ENCODE data around the gene ZNF469. TPM values are rescaled to one million over a fixed set of nuclear protein-coding genes. Genes with fewer than 3 reads are reported as not detected.
"Not testable (repeated sequence)": the region's sequence is repeated elsewhere in the genome, so short reads cannot be mapped to it uniquely, and the experiment has no call there.

ZNF469 gene
- polyA plus RNA-seq, 3 donors, result 1.0 to 2.0 (median 1.8) TPM

DNA sequence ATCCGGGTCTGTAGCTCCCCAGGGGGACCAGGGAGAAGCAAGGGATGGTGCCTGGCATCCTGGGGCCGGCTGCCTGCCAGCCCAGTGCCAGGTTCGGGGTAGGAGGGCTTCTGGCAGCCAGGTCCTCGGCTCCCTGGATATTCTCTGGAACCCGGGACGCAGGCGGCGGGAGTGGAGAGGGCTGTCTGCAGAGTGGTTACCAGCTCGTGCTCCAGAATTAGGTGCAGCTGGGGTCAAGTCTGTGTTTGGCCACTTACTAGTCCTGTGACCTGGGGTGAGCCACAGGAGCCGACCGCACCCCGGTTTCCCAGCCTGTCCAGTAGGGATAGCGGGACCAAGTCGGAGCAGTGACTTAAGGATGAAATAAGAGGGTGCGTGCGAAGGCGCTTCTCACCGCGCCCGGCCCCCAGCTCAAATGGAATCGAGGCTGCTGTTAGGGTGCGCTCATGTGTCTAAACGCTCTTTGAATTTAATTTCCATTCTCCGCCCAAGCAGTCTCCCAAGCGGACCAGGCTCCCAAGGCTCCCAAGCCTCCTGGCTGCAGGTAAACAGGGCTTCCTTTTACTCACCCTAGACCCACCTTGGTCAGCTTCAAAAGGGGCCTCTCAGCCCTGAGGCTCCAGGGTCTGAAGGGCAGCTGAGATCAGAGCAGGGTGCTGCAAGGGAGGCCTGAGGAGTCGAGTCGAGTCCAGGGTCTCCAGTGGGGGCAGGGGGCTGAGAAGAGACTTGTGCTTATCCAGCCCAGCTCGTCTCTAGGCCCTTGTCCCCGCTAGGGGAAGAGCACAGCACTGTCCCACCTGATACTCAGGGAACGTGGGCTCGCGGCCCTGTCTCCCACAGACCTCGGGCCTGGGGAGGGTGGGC is 28.3 kb upstream of the ZNF469 start:
- DNase-seq (ENCODE audit: extremely low read depth in 1 of 11, low read depth in 9 of 11, low spot score in 4 of 11), result no peak

GRCh38 chr16:88355093-88355388 is 27.7 kb upstream of the ZNF469 start:
- no peak for DNase-seq (ENCODE audit: extremely low read depth in 1 of 11, low read depth in 9 of 11, low spot score in 4 of 11)

GRCh38 chr16:88355389-88356123 is 27.2 kb upstream of the ZNF469 start:
- DNase-seq (ENCODE audit: extremely low read depth in 1 of 11, low read depth in 9 of 11, low spot score in 4 of 11), result no peak

DNA sequence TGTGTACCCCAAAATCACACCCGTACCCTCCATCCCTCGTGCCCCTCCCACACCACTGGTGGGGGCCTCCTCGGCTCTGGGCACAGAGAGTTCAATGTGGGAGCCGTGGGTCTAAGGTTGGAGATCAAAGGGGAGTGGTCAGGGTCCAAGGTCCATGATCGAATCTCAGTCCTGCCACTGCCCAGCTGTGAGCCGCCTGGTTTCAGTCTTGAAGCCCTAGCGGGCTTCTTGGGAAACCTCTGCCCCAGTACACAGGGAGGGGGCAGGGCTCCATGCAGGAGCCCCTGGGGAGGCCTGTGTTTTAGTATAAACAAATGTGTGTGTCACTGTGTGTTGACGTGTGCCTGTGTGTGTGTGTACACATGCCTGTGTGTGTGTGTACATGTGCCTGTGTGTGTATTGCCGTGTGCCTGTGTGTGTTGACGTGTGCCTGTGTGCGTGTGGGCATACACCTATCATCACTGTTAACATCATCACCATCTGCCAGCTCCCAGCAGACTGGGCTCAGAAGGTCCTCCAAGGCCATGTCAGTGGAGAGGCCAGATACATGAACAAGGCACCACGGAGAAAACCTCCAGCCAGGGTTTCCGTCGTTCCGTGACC is 26.5 kb upstream of the ZNF469 start:
- DNase-seq (ENCODE audit: extremely low read depth in 1 of 11, low read depth in 9 of 11, low spot score in 4 of 11), result no peak

DNA sequence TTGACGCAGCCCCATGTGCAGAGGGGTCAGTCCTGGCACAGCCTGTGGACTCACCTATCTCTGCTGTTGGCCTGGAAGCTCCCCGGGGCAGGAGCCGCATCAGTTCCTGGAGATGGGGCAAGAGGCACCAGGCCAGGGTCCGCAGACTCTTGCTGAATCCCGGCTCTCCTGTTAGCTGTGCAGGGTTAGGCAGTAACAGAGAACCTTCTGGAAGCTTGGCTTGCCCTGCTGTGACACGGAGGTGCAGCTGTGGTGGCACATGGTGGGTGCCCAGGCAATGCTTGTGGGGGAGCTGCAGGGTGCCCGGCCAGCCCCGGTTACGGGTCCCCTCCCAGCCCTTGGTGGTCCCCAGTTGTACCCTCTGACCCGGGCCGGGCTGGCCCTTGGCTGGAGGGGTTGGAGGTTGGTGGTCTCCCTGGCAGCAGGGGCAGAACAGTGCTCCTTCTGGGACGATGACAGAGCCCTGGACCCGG is 26.0 kb upstream of the ZNF469 start:
- DNase-seq (ENCODE audit: extremely low read depth in 1 of 11, low read depth in 9 of 11, low spot score in 4 of 11), result no peak

DNA sequence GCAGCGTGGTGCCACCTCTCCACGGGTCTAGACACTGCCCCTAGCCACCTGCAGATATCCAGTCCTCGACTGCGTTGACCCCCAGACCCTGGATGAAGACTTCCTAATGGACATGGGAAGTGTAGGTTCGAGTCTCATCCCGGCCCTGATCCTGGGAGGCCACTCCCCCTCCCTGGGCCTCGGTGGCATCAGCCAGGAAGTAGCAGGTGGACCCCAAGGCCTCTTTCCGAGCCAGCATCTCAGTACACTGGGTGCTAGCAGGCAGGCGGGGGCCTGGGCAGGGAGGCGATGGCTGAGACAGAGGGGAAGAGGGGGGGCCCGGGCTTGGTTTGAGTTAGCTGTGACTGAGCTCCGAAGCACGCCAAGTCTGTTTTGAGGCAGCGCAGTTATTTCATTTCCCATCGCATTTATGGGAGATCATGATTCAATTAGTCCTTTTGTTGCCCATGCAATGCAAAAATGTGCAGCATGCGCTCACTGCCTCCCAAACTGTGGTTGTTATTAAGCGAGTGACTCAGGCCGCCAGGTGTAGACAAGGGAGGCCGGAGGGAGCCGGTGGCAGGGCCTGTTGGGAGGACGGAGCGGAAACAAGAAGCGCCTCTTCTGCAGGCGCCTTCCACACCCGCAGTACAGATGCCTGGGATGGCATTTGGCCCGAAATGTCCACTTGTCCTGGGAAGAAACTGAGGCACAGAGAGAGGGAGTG is 25.3 kb upstream of the ZNF469 start:
- DNase-seq (ENCODE audit: extremely low read depth in 1 of 11, low read depth in 9 of 11, low spot score in 4 of 11), result no peak

GRCh38 chr16:88358023-88358420 is 24.7 kb upstream of the ZNF469 start:
- no peak for DNase-seq (ENCODE audit: extremely low read depth in 1 of 11, low read depth in 9 of 11, low spot score in 4 of 11)

DNA sequence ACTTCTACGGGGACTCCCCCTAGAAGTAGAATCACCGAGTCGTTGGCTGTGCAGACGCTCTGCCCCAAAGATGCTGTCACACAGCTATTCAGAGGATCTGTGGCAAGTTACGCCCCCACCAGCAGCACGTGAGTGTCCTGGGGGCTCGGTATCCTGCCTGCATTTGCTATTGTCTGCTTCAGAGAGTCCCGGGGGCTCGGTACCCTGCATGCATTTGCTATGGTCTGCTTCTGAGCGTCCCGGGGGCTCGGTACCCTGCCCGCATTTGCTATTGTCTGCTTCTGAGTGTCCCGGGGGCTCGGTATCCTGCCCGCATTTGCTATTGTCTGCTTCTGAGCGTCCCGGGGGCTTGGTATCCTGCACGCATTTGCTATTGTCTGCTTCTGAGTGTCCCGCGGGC is 23.8 kb upstream of the ZNF469 start:
- no peak for DNase-seq (ENCODE audit: extremely low read depth in 1 of 11, low read depth in 9 of 11, low spot score in 4 of 11)

DNA sequence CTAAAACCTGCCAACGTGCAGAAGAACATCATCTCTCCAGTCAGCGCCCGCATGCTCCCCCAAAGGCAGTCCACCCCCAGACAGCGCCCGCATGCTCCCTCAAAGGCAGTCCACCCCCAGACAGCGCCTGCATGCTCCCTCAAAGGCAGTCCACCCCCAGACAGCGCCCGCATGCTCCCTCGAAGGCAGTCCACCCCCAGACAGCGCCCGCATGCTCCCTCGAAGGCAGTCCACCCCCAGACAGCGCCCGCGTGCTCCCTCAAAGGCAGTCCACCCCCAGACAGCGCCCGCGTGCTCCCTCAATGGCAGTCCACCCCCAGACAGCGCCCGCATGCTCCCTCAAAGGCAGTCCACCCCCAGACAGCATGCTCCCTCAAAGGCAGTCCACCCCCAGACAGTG is 22.4 kb upstream of the ZNF469 start:
- not testable (repeated sequence) for DNase-seq (ENCODE audit: extremely low read depth in 1 of 11, low read depth in 9 of 11, low spot score in 4 of 11)

DNA sequence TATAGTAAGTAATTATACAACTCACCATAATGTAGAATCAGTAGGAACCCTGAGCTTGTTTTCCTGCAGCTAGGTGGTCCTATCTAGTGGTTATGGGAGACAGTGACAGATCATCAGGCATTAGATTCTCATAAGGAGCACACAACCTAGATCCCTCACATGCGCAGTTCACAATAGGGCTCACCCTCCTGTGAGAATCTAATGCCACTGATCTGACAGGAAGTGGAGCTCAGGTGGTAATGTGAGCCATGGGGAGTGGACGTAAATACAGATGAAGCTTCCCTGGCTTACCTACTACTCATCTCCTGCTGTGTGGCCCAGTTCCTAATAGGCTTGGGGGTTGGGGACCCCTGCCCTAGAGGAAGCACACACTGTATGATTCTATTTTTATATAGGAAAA is 21.8 kb upstream of the ZNF469 start:
- no peak for DNase-seq (ENCODE audit: extremely low read depth in 1 of 11, low read depth in 9 of 11, low spot score in 4 of 11)

DNA sequence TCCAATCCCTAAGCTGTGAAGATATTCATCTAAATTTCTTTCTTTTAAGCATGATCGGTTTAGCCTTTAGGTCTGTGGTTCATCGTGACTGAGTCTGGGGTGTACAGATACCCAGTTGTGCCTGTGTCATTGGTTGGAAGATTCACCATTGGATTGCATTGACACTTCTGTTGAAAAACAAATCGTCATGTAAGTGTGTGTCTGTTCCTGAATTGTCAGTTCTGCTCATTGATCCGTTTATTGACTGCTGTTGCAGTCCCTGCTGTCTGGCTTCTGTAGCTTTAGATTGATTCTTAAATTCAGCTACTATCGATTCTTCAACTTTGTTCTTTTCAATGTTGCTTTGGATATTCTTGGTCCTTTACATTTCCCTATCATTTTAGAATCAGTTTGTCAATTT is 21.0 kb upstream of the ZNF469 start:
- no peak for DNase-seq (ENCODE audit: extremely low read depth in 1 of 11, low read depth in 9 of 11, low spot score in 4 of 11)

DNA sequence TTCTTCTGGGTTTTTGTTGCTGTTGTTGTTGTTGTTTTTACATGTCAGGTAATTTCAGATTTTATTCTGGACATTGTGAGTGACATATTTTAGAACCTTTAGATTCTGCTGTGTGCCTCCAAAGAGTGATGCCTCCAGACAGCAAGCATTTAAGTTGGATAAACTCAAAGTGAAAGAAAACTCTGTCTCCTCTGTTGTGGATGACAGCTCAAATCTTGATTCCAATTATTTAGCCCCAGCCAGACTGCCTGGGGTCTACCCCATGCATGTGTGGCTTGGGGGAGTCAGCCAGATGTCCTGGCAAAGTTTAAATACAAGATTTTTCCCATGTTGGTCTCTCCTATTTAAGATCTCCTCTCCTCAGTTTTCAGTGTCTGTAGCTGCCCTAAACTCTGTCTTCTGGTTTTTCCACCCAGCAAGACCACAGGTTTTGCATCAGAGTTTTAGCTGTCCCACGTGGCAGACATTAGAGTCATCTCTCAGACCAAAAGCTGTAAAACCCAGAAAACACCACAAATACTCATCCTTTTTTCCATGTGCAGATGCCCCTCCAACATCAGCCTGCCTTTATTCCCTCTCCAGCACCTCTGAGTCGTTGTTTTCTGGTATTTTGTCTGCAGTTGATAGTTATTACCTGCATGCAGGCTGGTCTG is 19.4 kb upstream of the ZNF469 start:
- DNase-seq (ENCODE audit: extremely low read depth in 1 of 11, low read depth in 9 of 11, low spot score in 4 of 11), result no peak

- no peak for DNase-seq (ENCODE audit: extremely low read depth in 1 of 11, low read depth in 9 of 11, low spot score in 4 of 11)
Measured at GRCh38 chr16:88365244-88365865, 17.4 kb upstream of the ZNF469 start.

DNA sequence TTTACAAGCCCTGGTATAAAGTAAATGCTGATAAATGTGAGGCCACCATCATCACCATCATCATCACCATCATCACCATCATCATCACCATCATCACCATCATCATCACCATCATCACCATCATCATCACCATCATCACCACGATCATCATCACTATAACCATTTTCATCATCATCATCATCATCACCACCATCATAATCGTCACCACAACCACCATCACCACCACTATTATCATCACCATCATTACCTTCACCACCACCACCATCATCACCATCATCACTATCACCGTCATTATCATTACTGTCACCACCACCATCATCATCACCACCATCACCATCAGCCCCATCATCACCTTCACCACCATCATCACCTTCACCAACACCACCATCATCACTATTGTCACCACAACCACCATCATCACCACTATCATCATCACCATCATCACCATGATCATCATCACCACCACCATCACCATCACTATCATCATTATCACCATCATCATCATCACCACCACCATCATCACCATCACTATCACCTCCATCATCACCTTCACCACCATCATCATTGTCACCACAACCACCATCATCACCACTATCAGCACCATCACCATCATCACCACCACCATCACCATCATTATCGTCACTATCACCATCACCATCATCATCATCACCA is 16.6 kb upstream of the ZNF469 start:
- no peak for DNase-seq (ENCODE audit: extremely low read depth in 1 of 11, low read depth in 9 of 11, low spot score in 4 of 11)

- no peak for DNase-seq (ENCODE audit: extremely low read depth in 1 of 11, low read depth in 9 of 11, low spot score in 4 of 11)
Measured at GRCh38 chr16:88366704-88367047, 16.1 kb upstream of the ZNF469 start.

GRCh38 chr16:88367560-88367959 is 15.2 kb upstream of the ZNF469 start:
- DNase-seq (ENCODE audit: extremely low read depth in 1 of 11, low read depth in 9 of 11, low spot score in 4 of 11), result no peak

DNA sequence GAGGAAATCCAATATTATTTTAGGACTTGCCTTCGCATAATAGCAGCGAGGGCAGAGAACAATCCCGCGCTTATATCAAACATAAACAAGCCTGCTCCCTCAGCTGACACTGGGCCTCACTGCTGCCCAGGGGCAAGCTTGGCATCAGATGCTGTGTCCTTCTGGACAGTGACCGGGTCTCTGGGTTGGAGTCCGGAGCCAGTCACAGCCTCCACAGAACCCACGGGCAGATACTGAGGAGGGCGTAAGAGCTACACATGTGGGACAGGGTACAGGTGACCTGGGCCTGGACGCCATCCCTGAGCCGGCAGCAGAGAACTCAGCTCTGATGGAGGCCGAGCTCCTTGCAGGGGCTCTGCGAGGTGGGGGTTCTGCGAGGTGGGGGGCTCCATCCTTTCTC is 14.7 kb upstream of the ZNF469 start:
- DNase-seq (ENCODE audit: extremely low read depth in 1 of 11, low read depth in 9 of 11, low spot score in 4 of 11), result no peak

DNA sequence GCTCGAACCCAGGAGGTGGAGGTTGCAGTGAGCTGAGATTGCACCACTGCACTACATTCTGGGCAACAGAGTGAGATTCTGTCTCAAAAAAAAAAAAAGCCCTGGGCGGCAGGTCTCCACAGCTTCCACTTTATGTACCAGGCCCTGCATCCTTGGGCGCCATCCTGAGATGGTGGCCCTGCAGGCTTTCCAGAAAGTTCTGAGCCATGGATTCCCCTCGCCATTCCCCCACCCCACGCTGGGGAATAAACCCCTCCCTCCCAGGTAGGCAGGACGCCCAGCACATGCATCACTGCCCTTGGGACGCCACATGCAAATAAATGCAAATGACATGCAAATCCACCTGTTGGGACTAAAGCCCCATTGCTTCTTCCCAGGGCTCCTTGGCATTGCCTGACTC is 13.8 kb upstream of the ZNF469 start:
- no peak for DNase-seq (ENCODE audit: extremely low read depth in 1 of 11, low read depth in 9 of 11, low spot score in 4 of 11)

Data from renal cortex interstitium (tissue), 11 donors.